ENCODE measurements around the gene PSAT1.

GRCh38 chr9:78319197-78320029 lies 22.5 kb downstream of the PSAT1 start:
- TF ChIP-seq CTCF (IDR thresholded peaks at IDR 0.05) (no peak), POLR2A (IDR thresholded peaks at IDR 0.05) (no peak)

Measured in testis (tissue), 2 donors.